C4-2B (cell line): ENCODE data around the gene ZSCAN5A.
A peak's percentile ranks its signal among the peaks of the same experiment; 100 is the strongest.

Experiments
- H3K27ac ChIP-seq: fragments of 450-650 bp; 2 replicates; pipeline ENCODE4 v1.5.1; 2017
- CTCF ChIP-seq: fragments of 450-650 bp; conservative IDR thresholded peaks from 2 replicates; pipeline ENCODE4 v1.5.1; 2017; ENCODE audit warnings: mild to moderate bottlenecking
- ZFX ChIP-seq: fragments of 450-650 bp; IDR thresholded peaks from 2 replicates; pipeline ENCODE4 v1.6.1; 2017

ZSCAN5A gene

DNA sequence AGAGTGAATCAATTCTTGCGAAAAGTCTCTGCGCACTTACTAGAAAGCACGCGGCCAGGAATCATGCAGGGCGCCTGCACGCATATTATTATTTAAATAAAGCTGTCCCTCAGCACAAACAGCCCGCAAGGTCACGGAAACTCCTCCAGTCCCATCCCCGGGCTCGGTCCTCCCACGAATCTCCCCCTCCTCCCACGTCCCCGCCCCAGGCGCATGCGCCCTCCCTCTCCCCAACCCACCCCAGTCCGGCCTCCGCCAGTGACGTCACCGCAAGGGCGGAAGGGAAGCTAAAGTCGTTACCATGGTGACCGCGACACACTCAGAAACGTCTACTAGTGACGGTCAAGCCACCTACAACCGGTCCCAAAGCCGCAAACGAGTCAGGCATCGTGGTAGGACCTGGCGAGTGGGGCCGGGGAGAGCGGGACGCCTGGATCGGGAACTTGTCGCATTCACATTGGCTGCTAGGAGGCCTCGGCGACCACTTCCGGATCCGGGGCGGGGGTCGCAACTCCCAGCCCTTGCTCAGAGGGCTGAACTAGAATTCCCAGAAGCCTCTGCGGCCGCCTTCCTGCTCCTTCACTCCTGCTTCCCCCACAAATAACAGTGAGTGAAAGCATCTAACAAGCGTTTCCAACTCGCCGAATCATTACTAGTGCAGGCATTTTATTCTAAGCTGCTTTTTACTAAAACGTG, at the start of gene ZSCAN5A:
TSS of gene ZSCAN5A (minus strand) at position 459 of the 696 bp plus-strand sequence. CDS start 89,793 bp downstream, outside the sequence.
- TF ChIP-seq ZFX: no peak; the same call in 1 of the 2 replicates
- TF ChIP-seq CTCF: no peak
- H3K27ac ChIP-seq: peak within 1 kb of the TSS; percentile 92

DNA sequence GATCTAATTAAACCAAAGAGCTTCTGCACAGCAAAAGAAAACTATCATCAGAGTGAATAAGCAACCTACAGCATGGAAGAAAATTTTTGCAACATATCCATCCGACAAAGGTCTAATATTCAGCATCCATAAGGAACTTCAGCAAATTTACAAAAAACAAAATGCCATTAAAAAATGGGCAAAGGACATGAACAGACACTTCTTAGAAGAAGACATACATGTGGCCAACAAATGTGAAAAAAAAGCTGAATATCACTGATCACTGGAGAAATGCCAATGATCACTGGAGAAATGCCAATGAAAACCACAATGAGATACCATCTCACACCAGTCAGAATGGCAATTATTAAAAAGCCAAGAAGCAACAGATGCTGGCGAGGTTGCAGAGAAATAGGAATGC, 46.2 kb upstream of the ZSCAN5A start:
- no peak overlapping the region for H3K27ac ChIP-seq
- TF ChIP-seq ZFX: no peak
- no peak for TF ChIP-seq CTCF

- H3K27ac ChIP-seq: no peak overlapping the region
- TF ChIP-seq ZFX: no peak
- TF ChIP-seq CTCF: no peak
Observed at GRCh38 chr19:56356944-56357343, 42.3 kb upstream of the ZSCAN5A start.

DNA sequence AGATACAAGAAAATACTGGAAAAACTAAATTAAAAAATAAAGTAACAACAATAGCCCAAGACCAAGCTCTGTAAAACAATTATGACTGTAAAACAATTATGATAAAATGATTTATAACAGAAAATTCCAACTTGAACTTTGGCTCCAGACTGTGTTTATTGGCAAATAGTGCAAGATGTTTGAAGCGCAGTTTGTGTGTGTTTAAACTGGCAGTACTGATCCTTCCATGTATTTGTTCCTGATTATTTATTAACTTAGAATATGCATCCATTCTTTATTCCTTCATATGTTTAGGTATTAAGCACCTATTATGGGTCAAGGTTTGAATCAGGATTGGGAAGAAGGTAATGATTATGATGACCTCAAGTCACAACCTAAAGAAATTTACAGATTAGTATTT, 40.9 kb upstream of the ZSCAN5A start:
- TF ChIP-seq CTCF: no peak
- TF ChIP-seq ZFX: no peak
- H3K27ac ChIP-seq: no peak overlapping the region

DNA sequence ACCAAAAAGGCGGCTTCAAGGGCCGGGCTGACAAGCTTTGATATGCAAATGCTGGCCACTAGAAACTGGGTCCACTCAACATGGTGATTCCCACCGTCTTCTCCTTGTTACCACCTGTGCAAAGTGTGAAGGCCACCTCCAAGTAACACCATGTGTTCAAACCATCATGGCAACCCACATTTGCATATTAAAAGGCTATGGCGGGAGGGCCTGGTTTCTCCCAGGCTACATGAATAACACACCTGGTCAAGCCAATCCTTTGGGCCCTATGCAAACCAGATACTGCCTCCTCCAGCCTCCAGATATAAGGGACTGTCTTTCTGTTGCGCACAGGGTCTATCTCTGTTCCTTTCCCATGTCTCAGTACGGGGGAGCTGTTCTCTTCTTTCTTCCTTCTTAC, 36.6 kb upstream of the ZSCAN5A start:
- TF ChIP-seq ZFX: no peak
- no peak for TF ChIP-seq CTCF
- H3K27ac ChIP-seq: no peak overlapping the region

- no peak overlapping the region for H3K27ac ChIP-seq
- TF ChIP-seq ZFX (no peak), CTCF (peak; percentile 89)
Observed at GRCh38 chr19:56350416-56351045, 35.9 kb upstream of the ZSCAN5A start.

GRCh38 chr19:56348289-56348877, 33.7 kb upstream of the ZSCAN5A start:
- TF ChIP-seq ZFX: no peak
- TF ChIP-seq CTCF: peak; percentile 68
- no peak overlapping the region for H3K27ac ChIP-seq
